SK-N-SH treated with all-trans-retinoic acid at 6 μM for 48 hours (cell line): ENCODE results near the gene LHB.

Experiments used
- ATAC-seq: fragments of 200-7000 bp; cut with Tn5 transposase; 3 replicates; pipeline ENCODE4 v1.9.1; 2020; ENCODE audit warnings: mild to moderate bottlenecking, moderate library complexity
- ARNTL ChIP-seq: fragments of 450-650 bp; formaldehyde crosslinking; IDR thresholded peaks from 2 replicates; pipeline ENCODE4 v1.5.0; 2020; ENCODE audit warnings: low read depth, mild to moderate bottlenecking, moderate library complexity, borderline replicate concordance
- BACH2 ChIP-seq: fragments of 250-450 bp; sonication (Bioruptor Pico); IDR thresholded peaks from 2 replicates; pipeline ENCODE4 v1.9.0; 2021; ENCODE audit warnings: mild to moderate bottlenecking, borderline replicate concordance
- CREB5 ChIP-seq: fragments of 250-450 bp; sonication (Bioruptor Pico); IDR thresholded peaks from 2 replicates; pipeline ENCODE4 v1.5.1; 2020; ENCODE audit warnings: low read depth, mild to moderate bottlenecking, moderate library complexity
- CSRNP3 ChIP-seq: fragments of 250-450 bp; sonication (Bioruptor Pico); IDR thresholded peaks from 2 replicates; pipeline ENCODE4 v1.5.1; 2021; ENCODE audit warnings: mild to moderate bottlenecking, moderate library complexity
- GLIS3 ChIP-seq: fragments of 250-450 bp; sonication (Bioruptor Pico); IDR thresholded peaks from 2 replicates; pipeline ENCODE4 v1.5.0; 2020; ENCODE audit warnings: mild to moderate bottlenecking, moderate library complexity
- ISL1 ChIP-seq: fragments of 250-450 bp; sonication (Bioruptor Pico); IDR thresholded peaks from 2 replicates; pipeline ENCODE4 v2.1.2; 2022; ENCODE audit warnings: mild to moderate bottlenecking, moderate library complexity
- OSR1 ChIP-seq: fragments of 250-450 bp; sonication (Bioruptor Pico); IDR thresholded peaks from 2 replicates; pipeline ENCODE4 v1.8.0; 2022; ENCODE audit warnings: moderate library complexity, mild to moderate bottlenecking, inconsistent platforms
- PATZ1 ChIP-seq: fragments of 250-450 bp; sonication (Bioruptor Pico); IDR thresholded peaks from 2 replicates; pipeline ENCODE4 v1.8.0; 2020; ENCODE audit warnings: mild to moderate bottlenecking, moderate library complexity, borderline replicate concordance
- POU6F1 ChIP-seq: fragments of 250-450 bp; sonication (Bioruptor Pico); IDR thresholded peaks from 2 replicates; pipeline ENCODE4 v1.8.0; 2021; ENCODE audit warnings: low read depth, mild to moderate bottlenecking, moderate library complexity, borderline replicate concordance
- PPARA ChIP-seq: fragments of 250-450 bp; sonication (Bioruptor Pico); IDR thresholded peaks from 2 replicates; pipeline ENCODE4 v1.5.0; 2020; ENCODE audit warnings: mild to moderate bottlenecking, borderline replicate concordance
- RARB ChIP-seq: fragments of 250-450 bp; sonication (Bioruptor Pico); IDR thresholded peaks from 2 replicates; pipeline ENCODE4 v1.8.0; 2021; ENCODE audit warnings: mild to moderate bottlenecking, moderate library complexity
- SNAI2 ChIP-seq: fragments of 250-450 bp; sonication (Bioruptor Pico); IDR thresholded peaks from 2 replicates; pipeline ENCODE4 v1.5.0; 2020; ENCODE audit warnings: mild to moderate bottlenecking, moderate library complexity
- TCF4 ChIP-seq: fragments of 250-450 bp; sonication (Bioruptor Pico); IDR thresholded peaks from 2 replicates; pipeline ENCODE4 v1.8.0; 2021; ENCODE audit warnings: mild to moderate bottlenecking, moderate library complexity, borderline replicate concordance
- TOX ChIP-seq: fragments of 250-450 bp; sonication (Bioruptor Pico); IDR thresholded peaks from 2 replicates; pipeline ENCODE4 v1.8.0; 2021; ENCODE audit warnings: mild to moderate bottlenecking, moderate library complexity, borderline replicate concordance
- TSHZ2 ChIP-seq: fragments of 250-450 bp; sonication (Bioruptor Pico); IDR thresholded peaks from 2 replicates; pipeline ENCODE4 v1.5.0; 2020; ENCODE audit warnings: mild to moderate bottlenecking, moderate library complexity
- ZC3H10 ChIP-seq: fragments of 250-450 bp; sonication (Bioruptor Pico); IDR thresholded peaks from 2 replicates; pipeline ENCODE4 v1.5.1; 2021; ENCODE audit warnings: mild to moderate bottlenecking, moderate library complexity
- ZFP3 ChIP-seq: fragments of 250-450 bp; sonication (Bioruptor Pico); IDR thresholded peaks from 2 replicates; pipeline ENCODE4 v1.5.0; 2020; ENCODE audit warnings: mild to moderate bottlenecking, moderate library complexity
- ZNF565 ChIP-seq: fragments of 450-650 bp; formaldehyde crosslinking; conservative IDR thresholded peaks from 2 replicates; pipeline ENCODE4 v1.5.0; 2020; ENCODE audit warnings: low read depth, mild to moderate bottlenecking, moderate library complexity
- ZNF70 ChIP-seq: fragments of 450-650 bp; formaldehyde crosslinking; IDR thresholded peaks from 2 replicates; pipeline ENCODE4 v1.5.0; 2020; ENCODE audit warnings: mild to moderate bottlenecking, moderate library complexity
- ZNF8 ChIP-seq: fragments of 450-650 bp; formaldehyde crosslinking; IDR thresholded peaks from 2 replicates; pipeline ENCODE4 v1.5.0; 2020; ENCODE audit warnings: mild to moderate bottlenecking, moderate library complexity

LHB gene

GRCh38 chr19:49006905-49007304 is 10.0 kb downstream of the LHB start:
- ATAC-seq, result no peak
- no peak for TF ChIP-seq ZNF565 (CRISPR knock-in tag)
- TF ChIP-seq ISL1, result no peak
- no peak for TF ChIP-seq ZNF8

GRCh38 chr19:49004964-49005614 is 11.8 kb downstream of the LHB start:
- ATAC-seq, result no peak
- TF ChIP-seq POU6F1 (CRISPR knock-in tag) (no peak), ZFP3 (peak; percentile 97)

GRCh38 chr19:49004133-49004532 is 12.8 kb downstream of the LHB start:
- no peak for TF ChIP-seq PATZ1
- TF ChIP-seq ARNTL (CRISPR knock-in tag), result no peak
- TF ChIP-seq PPARA (CRISPR knock-in tag), result no peak
- no peak for TF ChIP-seq CSRNP3
- no peak for TF ChIP-seq OSR1 (CRISPR knock-in tag)
- TF ChIP-seq ZC3H10 (CRISPR knock-in tag), result no peak
- no peak for TF ChIP-seq ZNF8
- TF ChIP-seq TCF4 (CRISPR knock-in tag), result no peak
- TF ChIP-seq ZNF70 (CRISPR knock-in tag), result no peak
- no peak for TF ChIP-seq ISL1
- TF ChIP-seq SNAI2 (CRISPR knock-in tag), result no peak
- no peak for TF ChIP-seq TSHZ2
- ATAC-seq, result no peak

GRCh38 chr19:48999481-49000325 is 17.2 kb downstream of the LHB start:
- peak; percentile 89 for ATAC-seq
- no peak for TF ChIP-seq TSHZ2
- TF ChIP-seq PPARA (CRISPR knock-in tag), result no peak
- TF ChIP-seq ZNF70 (CRISPR knock-in tag), result no peak
- no peak for TF ChIP-seq GLIS3 (CRISPR knock-in tag)
- no peak for TF ChIP-seq ZFP3
- TF ChIP-seq ZC3H10 (CRISPR knock-in tag), result no peak
- TF ChIP-seq RARB (CRISPR knock-in tag), result no peak
- TF ChIP-seq CREB5 (CRISPR knock-in tag), result no peak
- TF ChIP-seq ZNF8, result no peak
- no peak for TF ChIP-seq SNAI2 (CRISPR knock-in tag)
- no peak for TF ChIP-seq PATZ1
- TF ChIP-seq OSR1 (CRISPR knock-in tag), result no peak
- no peak for TF ChIP-seq ZNF565 (CRISPR knock-in tag)
- no peak for TF ChIP-seq BACH2 (CRISPR knock-in tag)
- no peak for TF ChIP-seq ISL1
- no peak for TF ChIP-seq TOX (CRISPR knock-in tag)
